Esophagus (tissue), 2 donors: ENCODE results near the gene SLC9A8. TPM values are rescaled to one million over a fixed set of nuclear protein-coding genes. Genes with fewer than 3 reads are reported as not detected.
A peak's percentile ranks its signal among the peaks of the same experiment; 100 is the strongest.

Experiments
- H3K27ac ChIP-seq, 2 donors: one replicate each; pipeline ENCODE4 v1.5.1; 2013; ENCODE audit warnings: low read depth in 2 of 2, mild to moderate bottlenecking in 2 of 2, inconsistent platforms in 1 of 2, low read length in 1 of 2, moderate library complexity in 1 of 2
- H3K27me3 ChIP-seq, 2 donors: one replicate each; pipeline ENCODE4 v1.6.1; 2013; ENCODE audit warnings: low read length in 2 of 2, control low read depth in 1 of 2, mild to moderate bottlenecking in 1 of 2; ENCODE audit not compliant: insufficient read depth in 2 of 2, control insufficient read depth in 1 of 2
- H3K36me3 ChIP-seq, 2 donors: one replicate each; pipeline ENCODE4 v1.6.1; 2013; ENCODE audit warnings: low read length in 1 of 2; ENCODE audit not compliant: control insufficient read depth in 2 of 2, insufficient read depth in 2 of 2
- H3K4me1 ChIP-seq, 2 donors: one replicate each; pipeline ENCODE4 v1.6.1; 2013; ENCODE audit warnings: low read length in 1 of 2; ENCODE audit not compliant: control insufficient read depth in 2 of 2, insufficient read depth in 2 of 2
- H3K4me3 ChIP-seq, 2 donors: one replicate each; pipeline ENCODE4 v1.5.1; 2013; ENCODE audit warnings: low read length in 2 of 2, mild to moderate bottlenecking in 2 of 2, low read depth in 1 of 2, moderate library complexity in 1 of 2
- H3K9me3 ChIP-seq, 2 donors: one replicate each; pipeline ENCODE4 v1.6.1; 2013; ENCODE audit warnings: mild to moderate bottlenecking in 2 of 2, low read depth in 1 of 2, low read length in 1 of 2, moderate library complexity in 1 of 2; ENCODE audit not compliant: control insufficient read depth in 2 of 2, insufficient read depth in 1 of 2
- WGBS, 2 donors: extraction: QIAGEN DNeasy Blood & Tissue Kit; methylation state at CpG; one replicate each; pipeline ENCODE4 v1.1.7; 2013; 5-methylcytosine and 5-hydroxymethylcytosine counted together
- polyA plus RNA-seq, 2 donors: library from polyadenylated mRNA; stranded (reverse); fragments of 200-250 nt; gene quantifications; one replicate each; pipeline ENCODE4 v1.2.3, GENCODE V29; 2013
- donor health status: healthy with polysubstance abuse.
- donor health status: Bipolar disorder and iron deficiency.

Gene SLC9A8
- polyA plus RNA-seq, 2 donors: 11.5 to 16.6 TPM

DNA sequence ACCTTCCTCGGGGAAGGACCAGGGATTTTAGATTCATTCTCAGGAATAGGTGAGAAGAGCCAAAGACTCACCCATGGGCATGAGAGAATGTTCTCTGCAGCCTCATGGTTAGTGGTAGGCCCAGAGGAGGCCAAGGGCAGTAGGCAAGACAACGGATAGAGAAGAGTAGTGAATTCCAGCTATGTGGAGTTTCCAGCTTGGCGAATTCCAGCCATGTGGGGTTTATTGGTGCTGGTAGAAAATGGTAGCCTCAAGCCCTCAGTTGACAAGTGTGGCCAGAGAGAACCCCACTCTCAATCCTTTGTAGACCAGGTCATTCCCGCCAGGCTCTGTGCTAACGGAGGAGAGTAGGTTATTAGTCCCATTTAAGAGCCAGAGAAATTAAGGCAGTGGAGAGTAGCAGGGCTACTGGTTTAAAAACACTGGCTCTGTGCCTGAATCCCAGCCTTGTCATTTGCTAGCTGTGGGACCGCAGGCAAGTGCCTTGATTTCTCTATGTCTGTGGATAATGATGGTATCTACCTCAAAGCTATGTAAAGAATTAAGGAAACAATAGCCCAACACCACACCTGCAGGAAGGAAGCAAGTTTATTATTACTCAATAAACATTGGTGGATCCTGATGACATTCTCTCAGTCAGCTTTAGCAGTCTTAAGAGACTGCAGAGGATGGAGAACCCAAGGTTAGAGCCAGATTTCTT is 2.0 kb upstream of the SLC9A8 start:
- WGBS, 2 donors: 77 to 79% methylated on average over 6 of the region's 6 CpGs
- Histone ChIP-seq H3K27ac (peak overlapping the region; percentile 93 to 98), H3K4me3 (no peak overlapping the region), H3K9me3 (no peaks in the 10 kb centered on the region), H3K4me1 (peaks cover 0 to 14% of the 10 kb centered on the region in 2 donors), H3K36me3 (peaks cover 0 to 3% of the 10 kb centered on the region in 2 donors), H3K27me3 (no peaks in the 10 kb centered on the region)

GRCh38 chr20:49811825-49812506 is 662 bp upstream of the SLC9A8 start:
- Histone ChIP-seq H3K36me3 (peaks cover 0 to 6% of the 10 kb centered on the region in 2 donors), H3K9me3 (no peaks in the 10 kb centered on the region), H3K4me3 (peak overlapping the region; percentile 59 to 75), H3K4me1 (peaks cover 0 to 14% of the 10 kb centered on the region in 2 donors), H3K27ac (peak overlapping the region; percentile 94 to 98), H3K27me3 (no peaks in the 10 kb centered on the region)
- 18 to 24% methylated on average over 11 of the region's 11 CpGs for WGBS, 2 donors

GRCh38 chr20:49813305-49813974 is 812 bp downstream of the SLC9A8 start:
- no peaks in the 10 kb centered on the region for H3K9me3 ChIP-seq
- H3K4me3 ChIP-seq: peak overlapping the region; percentile 59 to 75
- H3K27ac ChIP-seq: peak overlapping the region; percentile 94 to 98
- peaks cover 0 to 14% of the 10 kb centered on the region in 2 donors for H3K4me1 ChIP-seq
- peaks cover 0 to 6% of the 10 kb centered on the region in 2 donors for H3K36me3 ChIP-seq
- WGBS, 2 donors: 10 to 13% methylated on average over 11 of the region's 11 CpGs
- no peaks in the 10 kb centered on the region for H3K27me3 ChIP-seq

DNA sequence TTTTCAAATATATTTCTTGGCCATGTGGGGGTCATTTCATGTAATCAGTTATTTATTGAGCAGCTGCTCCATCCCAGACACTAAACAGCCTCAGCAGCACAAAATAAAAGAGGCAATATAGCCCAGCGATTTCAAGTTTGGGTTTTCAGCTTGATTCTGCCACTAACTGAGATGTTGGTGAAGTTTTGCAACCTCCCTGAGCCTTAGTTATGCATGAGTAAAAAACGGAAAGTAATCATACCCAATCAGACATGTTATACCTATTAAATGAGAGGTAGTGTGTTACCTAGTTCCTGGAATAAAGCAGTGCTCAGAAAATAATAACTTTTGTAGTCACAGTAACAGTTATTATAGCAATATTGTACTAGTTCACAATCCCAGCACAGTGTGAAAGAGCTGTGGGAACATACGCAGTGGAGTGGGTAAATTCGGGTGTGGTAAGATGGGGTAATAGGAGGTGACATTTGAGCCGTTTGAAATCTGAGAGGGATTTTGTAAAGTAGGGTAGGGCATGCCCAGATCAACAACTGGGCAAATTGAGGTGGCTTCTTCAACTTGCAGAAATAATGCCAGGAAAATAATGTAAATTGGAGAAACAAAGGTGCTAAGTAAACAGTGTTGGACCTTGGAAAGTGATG is 1.5 kb downstream of the SLC9A8 start:
- H3K27ac ChIP-seq: peak overlapping the region; percentile 94 to 98
- H3K27me3 ChIP-seq: no peaks in the 10 kb centered on the region
- H3K9me3 ChIP-seq: no peaks in the 10 kb centered on the region
- peaks cover 0 to 6% of the 10 kb centered on the region in 2 donors for H3K36me3 ChIP-seq
- peaks cover 0 to 14% of the 10 kb centered on the region in 2 donors for H3K4me1 ChIP-seq
- 56 to 59% methylated on average over 5 of the region's 5 CpGs for WGBS, 2 donors
- peak overlapping the region in 1 of 2 donors; percentile 59 for H3K4me3 ChIP-seq

- Histone ChIP-seq H3K4me3 (no peak overlapping the region), H3K9me3 (no peaks in the 10 kb centered on the region), H3K27ac (no peak overlapping the region), H3K27me3 (no peaks in the 10 kb centered on the region), H3K4me1 (peaks cover 0 to 3% of the 10 kb centered on the region in 2 donors), H3K36me3 (peaks cover 3 to 6% of the 10 kb centered on the region in 2 donors)
- 63 to 86% methylated on average over 1 of the region's 1 CpG for WGBS, 2 donors
Observed at GRCh38 chr20:49818816-49819215, 6.2 kb downstream of the SLC9A8 start.

- H3K4me1 ChIP-seq: peaks cover 0 to 5% of the 10 kb centered on the region in 2 donors
- 81 to 97% methylated on average over 3 of the region's 3 CpGs for WGBS, 2 donors
- H3K36me3 ChIP-seq: peaks cover 3 to 8% of the 10 kb centered on the region in 2 donors
Observed at GRCh38 chr20:49819702-49820101, 7.1 kb downstream of the SLC9A8 start.

GRCh38 chr20:49821381-49821780 is 8.8 kb downstream of the SLC9A8 start:
- Histone ChIP-seq H3K4me3 (no peak overlapping the region), H3K4me1 (peaks cover 0 to 10% of the 10 kb centered on the region in 2 donors), H3K9me3 (no peaks in the 10 kb centered on the region), H3K36me3 (peaks cover 3% of the 10 kb centered on the region in 2 donors), H3K27me3 (no peaks in the 10 kb centered on the region), H3K27ac (peak overlapping the region in 1 of 2 donors; percentile 31)
- WGBS, 2 donors: 74 to 79% methylated on average over 2 of the region's 2 CpGs

More at GRCh38 chr20:49819702-49820101, 7.1 kb downstream of the SLC9A8 start:
- no peaks in the 10 kb centered on the region for H3K27me3 ChIP-seq
- H3K4me3 ChIP-seq: no peak overlapping the region
- H3K9me3 ChIP-seq: no peaks in the 10 kb centered on the region
- H3K27ac ChIP-seq: no peak overlapping the region

- H3K27me3 ChIP-seq: no peaks in the 10 kb centered on the region
- H3K4me3 ChIP-seq: no peak overlapping the region
- H3K36me3 ChIP-seq: peaks cover 3% of the 10 kb centered on the region in 2 donors
- H3K9me3 ChIP-seq: no peaks in the 10 kb centered on the region
- peak overlapping the region; percentile 38 to 68 for H3K27ac ChIP-seq
- WGBS, 2 donors: 51 to 67% methylated on average over 2 of the region's 2 CpGs
- H3K4me1 ChIP-seq: peaks cover 0 to 10% of the 10 kb centered on the region in 2 donors
Observed at GRCh38 chr20:49821870-49822331, 9.3 kb downstream of the SLC9A8 start.
